GM23338 (cell line): Measurements from ENCODE around the gene ADAMTS8.

Source experiments
- CREB1 ChIP-seq: fragments of 250-450 bp; sonication (Bioruptor Pico); IDR thresholded peaks from 2 replicates; pipeline ENCODE4 v1.5.0; 2020; ENCODE audit warnings: low read depth, mild to moderate bottlenecking, moderate library complexity
- EZH2 ChIP-seq: fragments of 200-600 bp; sonication (generic); IDR thresholded peaks from one replicate; pipeline ENCODE4 v1.8.0; 2017; ENCODE audit warnings: antibody characterized with exemption, mild to moderate bottlenecking, low read depth; ENCODE audit not compliant: unreplicated experiment
- EZH2phosphoT487 ChIP-seq: fragments of 200-600 bp; sonication (generic); IDR thresholded peaks from one replicate; pipeline ENCODE4 v1.8.1; 2018; ENCODE audit warnings: antibody characterized with exemption; ENCODE audit not compliant: unreplicated experiment
- JUNB ChIP-seq: IDR thresholded peaks from one replicate; pipeline ENCODE4 v1.6.1; 2016; ENCODE audit warnings: antibody characterized with exemption; ENCODE audit not compliant: unreplicated experiment
- NANOG ChIP-seq: IDR thresholded peaks from 2 replicates; pipeline ENCODE4 v1.6.1; 2016; ENCODE audit warnings: antibody characterized with exemption, borderline replicate concordance
- POLR2AphosphoS5 ChIP-seq: IDR thresholded peaks from 2 replicates; pipeline ENCODE4 v1.6.1; 2016; ENCODE audit warnings: antibody characterized with exemption, low read depth
- STAT1 ChIP-seq: IDR thresholded peaks from one replicate; pipeline ENCODE4 v1.6.1; 2016; ENCODE audit warnings: antibody characterized with exemption; ENCODE audit not compliant: unreplicated experiment
- ZNF114 ChIP-seq: fragments of 250-450 bp; sonication (Bioruptor Pico); IDR thresholded peaks from 2 replicates; pipeline ENCODE4 v1.5.0; 2020; ENCODE audit warnings: mild to moderate bottlenecking, moderate library complexity
- ZNF331 ChIP-seq: fragments of 250-450 bp; sonication (Bioruptor Pico); IDR thresholded peaks from 2 replicates; pipeline ENCODE4 v1.5.0; 2020; ENCODE audit warnings: low read depth, mild to moderate bottlenecking, moderate library complexity
- TF ChIP-seq, protein P1 (sequence below), 2 experiments: fragments of 200-600 bp in 1 of 2; sonication (generic) in 1 of 2; conservative IDR thresholded peaks; 2 replicates each; pipeline versions ENCODE4 v1.5.1 to v1.6.1; 2016 to 2017; ENCODE audit warnings: antibody characterized with exemption in 2 of 2, low read depth in 2 of 2, mild to moderate bottlenecking in 2 of 2, moderate library complexity in 1 of 2
- TF ChIP-seq, protein P2 (sequence below): IDR thresholded peaks from 2 replicates; pipeline ENCODE4 v1.6.1; 2016; ENCODE audit warnings: antibody characterized with exemption
- TF ChIP-seq, protein P3 (sequence below): IDR thresholded peaks from one replicate; pipeline ENCODE4 v1.6.1; 2018; ENCODE audit warnings: antibody characterized with exemption; ENCODE audit not compliant: unreplicated experiment

DNA sequence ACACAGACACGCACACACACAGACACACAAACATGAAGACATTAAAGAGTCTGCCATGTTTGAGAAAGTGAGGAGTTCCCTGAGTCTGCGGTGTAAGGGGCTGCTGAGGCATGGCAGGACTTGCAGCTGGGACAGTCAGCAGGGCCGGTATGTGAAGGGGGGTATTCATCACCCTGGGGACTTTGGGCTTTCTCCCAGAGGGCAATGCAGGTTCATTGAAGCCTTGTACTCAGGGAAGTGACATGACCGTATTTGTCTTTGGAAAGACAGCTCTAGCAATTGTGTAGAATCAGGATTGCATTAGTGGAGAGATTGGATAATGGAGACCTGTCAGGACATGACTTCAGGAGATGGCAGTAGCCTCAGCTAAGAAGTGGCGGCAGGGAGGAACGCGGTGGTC is 9.4 kb upstream of the ADAMTS8 start:
- TF ChIP-seq EZH2, result no peak
- TF ChIP-seq, protein P1, sequence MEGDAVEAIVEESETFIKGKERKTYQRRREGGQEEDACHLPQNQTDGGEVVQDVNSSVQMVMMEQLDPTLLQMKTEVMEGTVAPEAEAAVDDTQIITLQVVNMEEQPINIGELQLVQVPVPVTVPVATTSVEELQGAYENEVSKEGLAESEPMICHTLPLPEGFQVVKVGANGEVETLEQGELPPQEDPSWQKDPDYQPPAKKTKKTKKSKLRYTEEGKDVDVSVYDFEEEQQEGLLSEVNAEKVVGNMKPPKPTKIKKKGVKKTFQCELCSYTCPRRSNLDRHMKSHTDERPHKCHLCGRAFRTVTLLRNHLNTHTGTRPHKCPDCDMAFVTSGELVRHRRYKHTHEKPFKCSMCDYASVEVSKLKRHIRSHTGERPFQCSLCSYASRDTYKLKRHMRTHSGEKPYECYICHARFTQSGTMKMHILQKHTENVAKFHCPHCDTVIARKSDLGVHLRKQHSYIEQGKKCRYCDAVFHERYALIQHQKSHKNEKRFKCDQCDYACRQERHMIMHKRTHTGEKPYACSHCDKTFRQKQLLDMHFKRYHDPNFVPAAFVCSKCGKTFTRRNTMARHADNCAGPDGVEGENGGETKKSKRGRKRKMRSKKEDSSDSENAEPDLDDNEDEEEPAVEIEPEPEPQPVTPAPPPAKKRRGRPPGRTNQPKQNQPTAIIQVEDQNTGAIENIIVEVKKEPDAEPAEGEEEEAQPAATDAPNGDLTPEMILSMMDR (conservative IDR thresholded peaks at IDR 0.05; ENCODE audit: low read depth in 2 of 2), result no peak
- no peak for TF ChIP-seq POLR2AphosphoS5
- no peak for TF ChIP-seq ZNF331
- no peak for TF ChIP-seq ZNF114 (CRISPR knock-in tag)
- TF ChIP-seq EZH2phosphoT487, result no peak
- TF ChIP-seq, protein P2, sequence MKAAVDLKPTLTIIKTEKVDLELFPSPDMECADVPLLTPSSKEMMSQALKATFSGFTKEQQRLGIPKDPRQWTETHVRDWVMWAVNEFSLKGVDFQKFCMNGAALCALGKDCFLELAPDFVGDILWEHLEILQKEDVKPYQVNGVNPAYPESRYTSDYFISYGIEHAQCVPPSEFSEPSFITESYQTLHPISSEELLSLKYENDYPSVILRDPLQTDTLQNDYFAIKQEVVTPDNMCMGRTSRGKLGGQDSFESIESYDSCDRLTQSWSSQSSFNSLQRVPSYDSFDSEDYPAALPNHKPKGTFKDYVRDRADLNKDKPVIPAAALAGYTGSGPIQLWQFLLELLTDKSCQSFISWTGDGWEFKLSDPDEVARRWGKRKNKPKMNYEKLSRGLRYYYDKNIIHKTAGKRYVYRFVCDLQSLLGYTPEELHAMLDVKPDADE, result no peak
- TF ChIP-seq CREB1 (CRISPR knock-in tag), result no peak
- TF ChIP-seq, protein P3, sequence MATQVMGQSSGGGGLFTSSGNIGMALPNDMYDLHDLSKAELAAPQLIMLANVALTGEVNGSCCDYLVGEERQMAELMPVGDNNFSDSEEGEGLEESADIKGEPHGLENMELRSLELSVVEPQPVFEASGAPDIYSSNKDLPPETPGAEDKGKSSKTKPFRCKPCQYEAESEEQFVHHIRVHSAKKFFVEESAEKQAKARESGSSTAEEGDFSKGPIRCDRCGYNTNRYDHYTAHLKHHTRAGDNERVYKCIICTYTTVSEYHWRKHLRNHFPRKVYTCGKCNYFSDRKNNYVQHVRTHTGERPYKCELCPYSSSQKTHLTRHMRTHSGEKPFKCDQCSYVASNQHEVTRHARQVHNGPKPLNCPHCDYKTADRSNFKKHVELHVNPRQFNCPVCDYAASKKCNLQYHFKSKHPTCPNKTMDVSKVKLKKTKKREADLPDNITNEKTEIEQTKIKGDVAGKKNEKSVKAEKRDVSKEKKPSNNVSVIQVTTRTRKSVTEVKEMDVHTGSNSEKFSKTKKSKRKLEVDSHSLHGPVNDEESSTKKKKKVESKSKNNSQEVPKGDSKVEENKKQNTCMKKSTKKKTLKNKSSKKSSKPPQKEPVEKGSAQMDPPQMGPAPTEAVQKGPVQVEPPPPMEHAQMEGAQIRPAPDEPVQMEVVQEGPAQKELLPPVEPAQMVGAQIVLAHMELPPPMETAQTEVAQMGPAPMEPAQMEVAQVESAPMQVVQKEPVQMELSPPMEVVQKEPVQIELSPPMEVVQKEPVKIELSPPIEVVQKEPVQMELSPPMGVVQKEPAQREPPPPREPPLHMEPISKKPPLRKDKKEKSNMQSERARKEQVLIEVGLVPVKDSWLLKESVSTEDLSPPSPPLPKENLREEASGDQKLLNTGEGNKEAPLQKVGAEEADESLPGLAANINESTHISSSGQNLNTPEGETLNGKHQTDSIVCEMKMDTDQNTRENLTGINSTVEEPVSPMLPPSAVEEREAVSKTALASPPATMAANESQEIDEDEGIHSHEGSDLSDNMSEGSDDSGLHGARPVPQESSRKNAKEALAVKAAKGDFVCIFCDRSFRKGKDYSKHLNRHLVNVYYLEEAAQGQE, result no peak
- TF ChIP-seq NANOG, result no peak
- TF ChIP-seq JUNB, result no peak
- TF ChIP-seq STAT1, result no peak
